ENCODE measurements around the gene TRAPPC4.

The TRAPPC4 gene

GRCh38 chr11:119006656-119007055, 11.9 kb upstream of the TRAPPC4 start:
- DNase-seq, result no peak
- in situ Hi-C loops (cut with HindIII; ENCODE audit: low pct_ligation_motif_present, low sequenced_read_pairs), result no loop called here
- Histone ChIP-seq H3K27ac (no peak overlapping the region), H3K36me3 (replicated peaks) (peaks cover 16% of the 10 kb centered on the region), H3K4me3 (ENCODE audit: low read depth, low read length) (no peak overlapping the region), H3K27me3 (replicated peaks) (no peaks in the 10 kb centered on the region)
- no peak for TF ChIP-seq CTCF (IDR thresholded peaks at IDR 0.05; ENCODE audit: low read depth, low read length, missing control alignments)

- peaks cover 49% of the 10 kb centered on the region for H3K36me3 ChIP-seq (replicated peaks)
- no peak for TF ChIP-seq CTCF (IDR thresholded peaks at IDR 0.05; ENCODE audit: low read depth, low read length, missing control alignments)
- DNase-seq, result no peak
- no peak overlapping the region for H3K27ac ChIP-seq
- no peaks in the 10 kb centered on the region for H3K27me3 ChIP-seq (replicated peaks)
- in situ Hi-C loops (cut with HindIII; ENCODE audit: low pct_ligation_motif_present, low sequenced_read_pairs), result no loop called here
- no peak overlapping the region for H3K4me3 ChIP-seq (ENCODE audit: low read depth, low read length)
Observed at GRCh38 chr11:119011476-119012053, 7.0 kb upstream of the TRAPPC4 start.

- no peak for DNase-seq
- in situ Hi-C loops (cut with HindIII; ENCODE audit: low pct_ligation_motif_present, low sequenced_read_pairs), result no loop called here
- H3K4me3 ChIP-seq (ENCODE audit: low read depth, low read length), result no peak overlapping the region
- H3K27ac ChIP-seq, result no peak overlapping the region
- peaks cover 45% of the 10 kb centered on the region for H3K36me3 ChIP-seq (replicated peaks)
- H3K27me3 ChIP-seq (replicated peaks), result no peaks in the 10 kb centered on the region
- TF ChIP-seq CTCF (IDR thresholded peaks at IDR 0.05; ENCODE audit: low read depth, low read length, missing control alignments), result no peak
Observed at GRCh38 chr11:119012629-119013170, 5.9 kb upstream of the TRAPPC4 start.

- DNase-seq, result no peak
- H3K4me3 ChIP-seq (ENCODE audit: low read depth, low read length), result no peak overlapping the region
- H3K36me3 ChIP-seq (replicated peaks), result peaks cover 43% of the 10 kb centered on the region
- H3K27me3 ChIP-seq (replicated peaks), result no peaks in the 10 kb centered on the region
- TF ChIP-seq CTCF (IDR thresholded peaks at IDR 0.05; ENCODE audit: low read depth, low read length, missing control alignments), result no peak
- in situ Hi-C loops (cut with HindIII; ENCODE audit: low pct_ligation_motif_present, low sequenced_read_pairs), result no loop called here
- H3K27ac ChIP-seq, result no peak overlapping the region
Observed at GRCh38 chr11:119014209-119014924, 4.2 kb upstream of the TRAPPC4 start.

GRCh38 chr11:119015054-119015611, 3.4 kb upstream of the TRAPPC4 start:
- in situ Hi-C loops (cut with HindIII; ENCODE audit: low pct_ligation_motif_present, low sequenced_read_pairs), result no loop called here
- Histone ChIP-seq H3K27me3 (replicated peaks) (no peaks in the 10 kb centered on the region), H3K4me3 (ENCODE audit: low read depth, low read length) (no peak overlapping the region), H3K36me3 (replicated peaks) (peaks cover 43% of the 10 kb centered on the region), H3K27ac (no peak overlapping the region)
- DNase-seq, result no peak
- peak; percentile 32 for TF ChIP-seq CTCF (IDR thresholded peaks at IDR 0.05; ENCODE audit: low read depth, low read length, missing control alignments)
